Liver (tissue), 3 donors: ENCODE measurements around the gene ABCC8.

ENCODE experiments used
- CTCF ChIP-seq: fragments of 150-350 bp; IDR thresholded peaks from 2 replicates; pipeline ENCODE4 v1.5.1; 2017; ENCODE audit warnings: improper control_type of control experiment, low read depth, low read length; ENCODE audit not compliant: missing input control
- EGR1 ChIP-seq, 2 donors: IDR thresholded peaks; 2 replicates each; pipeline ENCODE4 v1.6.1; 2016 to 2018; ENCODE audit warnings: antibody characterized with exemption in 2 of 2, low read depth in 2 of 2
- MAX ChIP-seq: IDR thresholded peaks from 2 replicates; pipeline ENCODE4 v1.6.1; 2016; ENCODE audit warnings: antibody characterized with exemption
- RAD21 ChIP-seq, 2 donors: IDR thresholded peaks; 2 replicates each; pipeline ENCODE4 v1.6.1; 2016; ENCODE audit warnings: antibody characterized with exemption in 2 of 2, mild to moderate bottlenecking in 2 of 2
- TAF1 ChIP-seq: conservative IDR thresholded peaks from 2 replicates; pipeline ENCODE4 v1.6.1; 2016; ENCODE audit warnings: antibody characterized with exemption, mild to moderate bottlenecking
- YY1 ChIP-seq: IDR thresholded peaks from 2 replicates; pipeline ENCODE4 v1.6.1; 2016; ENCODE audit warnings: antibody characterized with exemption, mild to moderate bottlenecking
- donor health status: healthy.
- donor health status: healthy.

- TF ChIP-seq CTCF (no peak), RAD21 (IDR thresholded peaks at IDR 0.05) (no peak), YY1 (no peak), MAX (no peak), TAF1 (no peak), EGR1 (IDR thresholded peaks at IDR 0.05; ENCODE audit: low read depth in 2 of 2) (no peak)
These were observed 133.4 kb downstream of the ABCC8 start for GRCh38 chr11:17343257-17343656.
